ENCODE results near the gene APOM.

The APOM gene

DNA sequence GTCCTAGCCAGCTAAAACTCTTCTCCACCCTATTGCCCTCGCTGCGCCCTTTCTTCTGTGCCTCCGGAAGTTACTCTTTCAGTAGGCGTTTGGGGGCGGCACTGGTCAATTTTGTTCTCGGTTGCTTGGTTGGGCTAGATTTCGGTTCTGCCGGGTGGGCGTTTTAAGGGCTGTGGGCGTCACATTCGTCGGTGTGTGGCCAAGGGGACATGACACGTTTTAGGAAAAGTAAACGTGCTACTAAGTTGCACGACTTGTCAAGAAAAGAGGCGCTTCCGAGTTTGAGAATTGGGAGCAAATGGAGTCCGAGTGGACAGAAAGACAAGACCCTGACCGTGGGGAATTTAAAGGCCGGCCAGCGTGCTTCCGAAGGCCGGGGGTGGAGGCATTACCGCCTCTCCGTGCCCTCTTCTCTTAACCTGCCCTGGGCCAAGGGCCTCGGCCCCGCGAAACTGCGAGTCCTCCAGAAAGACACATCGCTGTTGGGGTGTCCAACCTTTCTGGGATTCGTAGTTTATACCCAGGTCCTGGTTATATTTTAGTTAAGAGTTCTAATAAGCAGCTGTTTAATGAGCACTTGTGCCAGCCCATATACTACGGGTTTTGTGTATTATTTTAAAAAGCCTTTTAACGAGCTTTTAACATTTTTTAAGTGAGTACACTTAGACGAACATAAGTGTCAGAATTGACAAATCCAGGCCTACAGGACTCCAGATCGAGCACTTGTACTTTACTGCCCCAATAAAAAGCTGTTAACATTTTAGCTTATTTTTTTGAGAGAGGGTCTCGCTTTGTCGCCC lies 2.6 kb upstream of the APOM start:
- H3K4me3 ChIP-seq (ENCODE audit: low read length), result peak overlapping the region; percentile 95
- no peak for DNase-seq (ENCODE audit: low read depth, low spot score)

DNA sequence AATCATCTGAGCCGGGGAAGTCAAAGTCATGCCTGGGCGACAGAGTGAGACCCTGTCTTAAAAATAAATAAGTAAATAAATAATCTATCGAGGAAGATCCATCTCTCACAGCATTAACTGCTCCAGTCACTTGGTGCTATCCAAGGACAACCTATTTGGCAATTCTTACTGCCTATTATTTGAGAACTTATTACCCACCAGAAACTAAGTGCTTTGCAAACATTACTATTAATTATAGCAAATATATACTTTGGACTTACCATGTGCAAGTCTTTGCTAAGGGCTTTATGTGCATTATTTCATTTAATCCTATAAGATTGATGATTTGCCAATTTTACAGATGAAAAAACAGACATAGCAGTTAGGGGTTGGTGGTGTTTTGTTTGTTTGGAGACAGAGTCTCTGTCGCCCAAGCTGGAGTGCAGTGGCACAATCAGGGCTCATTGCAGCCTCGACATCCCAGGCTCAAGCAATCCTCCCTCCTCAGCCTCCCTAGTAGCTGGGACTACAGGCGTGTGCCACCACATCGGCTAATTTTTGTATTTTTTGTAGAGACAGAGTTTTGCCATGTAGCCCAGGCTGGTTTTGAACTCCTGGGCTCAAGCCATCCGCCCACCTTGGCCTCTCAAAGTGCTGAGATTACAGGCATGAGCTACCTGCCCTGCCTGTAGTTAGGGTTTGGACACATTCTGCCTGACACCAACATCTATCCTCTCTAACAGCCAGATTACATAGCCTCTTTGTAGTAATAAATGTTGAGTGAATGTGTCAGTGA lies 933 bp upstream of the APOM start:
- H3K4me3 ChIP-seq (ENCODE audit: low read length), result no peak overlapping the region

DNA sequence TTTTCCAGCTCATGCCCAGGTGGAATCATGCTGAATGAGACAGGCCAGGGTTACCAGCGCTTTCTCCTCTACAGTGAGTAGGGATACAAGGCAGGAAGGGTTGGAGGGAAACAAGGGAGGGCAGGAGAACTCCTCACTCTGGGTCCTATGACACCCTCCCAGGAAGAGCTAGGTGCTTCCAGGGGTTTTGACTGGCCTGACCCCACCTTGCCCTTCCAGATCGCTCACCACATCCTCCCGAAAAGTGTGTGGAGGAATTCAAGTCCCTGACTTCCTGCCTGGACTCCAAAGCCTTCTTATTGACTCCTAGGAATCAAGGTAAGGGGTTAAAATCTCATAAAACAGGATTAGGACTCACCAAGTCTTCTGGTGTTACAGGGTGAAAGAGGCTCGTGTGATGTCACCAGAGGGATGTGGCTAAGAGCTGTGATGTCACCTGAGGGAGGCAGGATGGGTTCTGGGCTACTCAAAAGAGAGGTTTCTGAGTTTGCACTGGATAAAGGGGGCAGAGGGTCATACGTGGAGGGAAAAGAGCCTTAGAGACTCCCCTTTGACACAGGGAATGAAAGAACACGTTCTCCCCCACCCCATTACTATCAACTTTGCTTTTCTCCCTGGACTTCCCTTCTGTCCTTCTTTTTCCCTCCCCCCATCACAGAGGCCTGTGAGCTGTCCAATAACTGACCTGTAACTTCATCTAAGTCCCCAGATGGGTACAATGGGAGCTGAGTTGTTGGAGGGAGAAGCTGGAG lies 1.9 kb downstream of the APOM start:
- no peak overlapping the region for H3K4me3 ChIP-seq (ENCODE audit: low read length)
- DNase-seq (ENCODE audit: low read depth, low spot score), result no peak

More for the DNA sequence above, 933 bp upstream of the APOM start:
- DNase-seq (ENCODE audit: low read depth, low spot score), result no peak

DNA sequence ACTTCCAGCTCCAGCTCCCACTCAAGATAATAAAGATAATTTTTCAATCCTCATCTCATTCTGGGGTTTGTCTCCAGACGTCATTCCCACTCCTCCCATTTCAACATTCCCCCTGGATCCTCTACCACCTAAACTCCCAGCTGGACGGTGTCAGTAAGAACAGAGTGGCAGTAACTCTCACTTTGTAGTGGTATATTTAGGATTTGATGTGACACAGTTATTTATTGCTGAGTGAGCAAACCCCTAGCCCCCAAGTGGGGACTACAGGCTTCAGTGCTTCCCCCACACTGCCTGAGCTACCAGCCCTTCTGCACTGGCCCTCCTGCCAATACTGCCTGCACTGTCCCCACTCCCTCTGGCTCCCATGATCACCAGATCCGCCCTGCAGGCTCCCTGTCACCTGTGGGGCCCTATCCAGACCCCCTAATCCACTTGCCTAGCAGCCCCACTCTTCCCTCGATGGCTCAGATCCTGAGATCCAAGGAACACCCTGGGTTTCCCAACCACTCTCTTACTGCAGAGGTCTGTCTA lies 2.5 kb downstream of the APOM start:
- DNase-seq (ENCODE audit: low read depth, low spot score), result no peak

DNA sequence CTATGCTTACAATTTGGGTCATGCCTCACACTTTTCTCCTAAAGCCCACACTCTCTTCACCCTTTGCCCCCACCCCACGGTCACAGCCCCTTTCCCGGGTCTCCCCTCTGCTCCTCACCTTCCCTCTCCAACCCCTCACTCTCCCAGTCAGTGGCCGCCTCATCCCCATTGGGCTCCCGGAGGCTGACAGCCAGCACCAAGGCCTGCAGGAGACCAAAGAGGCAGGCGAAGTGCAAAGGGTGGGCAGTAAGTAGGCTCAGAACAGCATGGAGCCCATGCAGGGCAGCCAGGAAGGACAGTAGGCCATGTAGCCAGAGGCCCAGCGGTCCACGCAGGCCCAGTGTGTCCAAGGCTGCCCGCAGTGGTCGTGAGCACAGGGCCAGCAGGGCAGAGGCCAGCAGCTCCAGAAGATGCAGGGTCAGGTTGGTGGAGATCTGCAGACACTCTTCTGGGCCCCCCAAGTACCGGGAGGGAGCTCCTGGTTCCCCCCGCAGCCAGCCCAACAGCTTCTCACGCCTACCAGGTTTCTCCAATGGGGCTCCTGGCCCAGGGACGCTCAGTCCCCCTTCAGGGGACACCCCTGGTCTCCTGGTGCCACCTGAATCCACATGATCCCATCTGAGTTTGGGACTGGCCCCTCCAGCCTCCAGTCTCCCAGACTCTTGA lies 3.4 kb downstream of the APOM start:
- H3K4me3 ChIP-seq (ENCODE audit: low read length), result peak overlapping the region; percentile 88
- DNase-seq (ENCODE audit: low read depth, low spot score), result no peak

More for the DNA sequence above, 2.5 kb downstream of the APOM start:
- H3K4me3 ChIP-seq (ENCODE audit: low read length), result no peak overlapping the region

DNA sequence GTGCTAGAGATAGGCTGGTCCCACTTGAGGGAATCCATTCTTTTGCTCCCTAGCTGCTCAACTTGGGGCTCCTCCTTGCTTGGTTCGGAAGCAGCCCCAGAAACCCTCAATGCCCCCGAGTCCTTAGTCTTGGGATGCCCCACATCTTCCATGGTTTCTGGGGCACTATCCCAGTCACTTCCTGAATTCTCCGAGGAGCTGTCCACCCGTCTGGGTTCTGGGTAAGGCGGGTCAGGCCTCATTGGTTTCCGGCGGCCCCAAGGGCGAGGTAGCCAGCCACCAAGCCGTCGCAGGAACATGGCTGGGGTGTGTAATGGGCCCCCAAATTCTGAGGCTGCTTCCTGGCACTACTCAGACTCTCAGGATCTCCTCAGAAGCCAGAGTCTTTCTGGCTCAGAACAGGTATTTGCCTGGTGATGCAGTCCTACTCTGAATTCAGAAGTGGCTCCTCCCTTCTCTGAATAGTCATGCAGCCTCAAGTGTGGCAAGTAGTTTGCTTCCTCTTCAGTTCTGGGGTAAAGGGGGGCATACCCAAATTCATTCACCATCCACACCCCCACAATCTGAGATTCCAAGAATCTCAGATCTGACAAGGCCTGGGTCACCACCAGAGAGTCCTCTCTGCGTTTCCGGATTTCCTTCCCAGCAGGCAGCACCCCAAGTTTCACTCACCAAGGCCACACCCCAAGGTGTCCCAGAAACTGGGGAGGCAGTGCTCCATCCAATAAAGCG lies 4.1 kb downstream of the APOM start:
- no peak for DNase-seq (ENCODE audit: low read depth, low spot score)

DNA sequence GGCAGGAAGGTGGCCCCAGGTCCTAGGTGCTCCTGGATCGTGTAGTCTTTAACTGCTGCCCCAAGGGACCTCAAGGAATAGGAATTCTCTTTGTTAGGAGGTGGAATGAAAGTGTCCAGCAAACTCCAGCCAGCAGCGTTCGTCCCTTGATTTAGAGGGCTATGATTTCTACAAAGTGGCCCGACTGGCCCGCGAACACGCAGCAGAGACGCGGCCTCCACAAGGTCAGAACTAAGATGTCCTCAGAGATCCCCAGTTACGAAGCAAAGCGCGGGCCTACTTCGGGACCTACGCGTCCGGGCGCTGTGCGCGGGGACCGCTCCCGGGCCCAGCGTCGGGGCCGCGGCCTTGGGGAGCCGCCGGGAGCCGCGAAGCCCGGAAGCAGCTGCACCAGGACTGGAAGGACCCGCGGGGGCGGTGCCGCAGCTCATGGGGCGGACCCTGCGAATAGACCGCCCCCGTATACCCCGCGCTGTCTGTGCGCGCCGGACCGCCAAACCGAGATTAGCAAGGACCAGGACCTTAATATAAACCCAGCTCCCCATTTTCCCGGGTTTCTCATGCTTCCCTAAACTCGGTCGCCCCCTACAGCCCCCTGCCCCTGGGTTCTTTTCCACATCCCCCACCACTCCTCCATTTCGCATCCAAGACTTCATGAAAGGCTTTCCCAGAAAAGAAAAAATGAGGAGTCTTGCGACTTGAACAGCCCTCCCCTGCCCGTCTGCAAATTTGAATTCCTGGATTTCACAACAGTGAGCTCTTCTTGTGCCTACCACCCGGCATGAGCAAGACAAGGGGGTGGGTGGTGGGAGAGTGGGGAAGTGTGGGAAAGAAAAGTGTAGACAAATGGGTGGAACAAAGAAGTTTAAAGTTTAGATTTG lies 4.9 kb downstream of the APOM start, which contains the start of gene C6orf47:
Gene C6orf47, minus strand, starts transcription at position 398 of the 881 bp plus-strand sequence. CDS start 831 bp downstream, outside the sequence.
- DNase-seq (ENCODE audit: low read depth, low spot score), result peak; percentile 73
- H3K4me3 ChIP-seq (ENCODE audit: low read length), result peak within 1 kb of the TSS; percentile 88

More for the DNA sequence above, 4.1 kb downstream of the APOM start:
- H3K4me3 ChIP-seq (ENCODE audit: low read length), result peak overlapping the region; percentile 88

DNA sequence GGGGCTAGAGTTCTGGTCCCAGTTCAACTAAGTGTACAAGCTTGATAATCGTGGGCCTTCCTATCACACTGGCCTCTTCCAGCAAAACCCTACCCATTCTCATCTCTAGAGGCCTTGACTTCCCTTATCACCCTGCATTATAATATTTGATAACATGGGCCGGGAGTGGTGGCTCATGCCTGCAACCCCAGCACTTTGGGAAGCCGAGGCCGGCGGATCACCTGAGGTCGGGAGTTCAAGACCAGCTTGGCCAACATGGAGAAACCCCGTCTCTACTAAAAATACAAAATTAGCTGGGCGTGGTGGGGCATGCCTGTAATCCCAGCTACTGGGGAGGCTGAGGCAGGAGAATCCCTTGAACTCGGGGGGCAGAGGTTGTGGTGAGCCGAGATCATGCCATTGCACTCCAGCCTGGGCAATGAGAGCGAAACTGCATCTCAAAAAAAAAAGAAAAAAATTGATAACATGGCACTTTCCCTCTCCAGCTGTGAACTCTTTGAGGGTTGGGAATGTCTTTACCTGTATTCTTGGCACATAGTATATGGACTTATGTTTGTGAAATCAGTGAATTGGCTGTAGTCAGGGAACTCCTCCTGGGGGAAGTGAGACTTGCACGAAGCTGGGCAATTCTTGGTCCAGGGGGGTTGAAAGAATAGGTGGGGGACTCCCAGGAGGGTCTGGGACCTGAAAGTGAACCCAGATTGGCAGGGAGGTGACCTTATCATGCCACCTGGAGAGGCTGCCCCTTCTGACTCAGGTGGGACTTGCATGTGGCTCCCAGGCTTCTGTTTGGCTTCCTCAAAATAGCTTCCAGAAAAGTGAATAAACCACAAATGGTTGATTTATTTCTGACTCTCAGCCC lies 5.8 kb downstream of the APOM start:
- no peak for DNase-seq (ENCODE audit: low read depth, low spot score)
- H3K4me3 ChIP-seq (ENCODE audit: low read length), result peak overlapping the region; percentile 88

DNA sequence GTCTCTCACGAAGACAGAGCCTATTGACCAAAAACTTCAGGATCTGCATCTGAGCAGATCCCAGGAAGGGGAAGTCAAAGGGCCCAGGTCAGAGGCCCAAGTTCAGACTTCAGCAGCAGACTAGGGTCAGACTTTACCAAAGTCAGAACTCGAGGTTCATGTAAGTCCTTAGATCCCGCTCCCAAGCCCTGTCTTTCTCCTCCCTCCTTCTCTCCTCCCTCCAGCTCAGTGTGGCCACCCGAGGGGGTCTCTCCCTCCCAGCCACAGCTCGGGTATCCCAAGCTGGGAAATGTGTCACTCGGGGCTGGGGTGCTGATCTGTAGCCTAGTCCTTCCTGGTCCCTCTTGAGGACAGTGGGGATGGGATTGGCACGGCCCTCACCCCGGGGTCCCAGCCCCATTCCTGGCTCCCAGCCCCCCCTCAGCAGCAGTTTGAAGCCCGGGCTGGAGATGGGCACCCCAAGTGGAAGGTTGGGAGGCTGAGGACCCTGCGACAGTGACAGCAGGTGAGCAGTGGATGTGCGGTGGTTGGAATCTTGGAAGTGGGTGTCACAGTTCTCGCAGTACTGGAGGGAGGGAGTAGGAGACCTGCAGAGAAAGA lies 6.5 kb downstream of the APOM start:
- no peak for DNase-seq (ENCODE audit: low read depth, low spot score)
- H3K4me3 ChIP-seq (ENCODE audit: low read length), result no peak overlapping the region

DNA sequence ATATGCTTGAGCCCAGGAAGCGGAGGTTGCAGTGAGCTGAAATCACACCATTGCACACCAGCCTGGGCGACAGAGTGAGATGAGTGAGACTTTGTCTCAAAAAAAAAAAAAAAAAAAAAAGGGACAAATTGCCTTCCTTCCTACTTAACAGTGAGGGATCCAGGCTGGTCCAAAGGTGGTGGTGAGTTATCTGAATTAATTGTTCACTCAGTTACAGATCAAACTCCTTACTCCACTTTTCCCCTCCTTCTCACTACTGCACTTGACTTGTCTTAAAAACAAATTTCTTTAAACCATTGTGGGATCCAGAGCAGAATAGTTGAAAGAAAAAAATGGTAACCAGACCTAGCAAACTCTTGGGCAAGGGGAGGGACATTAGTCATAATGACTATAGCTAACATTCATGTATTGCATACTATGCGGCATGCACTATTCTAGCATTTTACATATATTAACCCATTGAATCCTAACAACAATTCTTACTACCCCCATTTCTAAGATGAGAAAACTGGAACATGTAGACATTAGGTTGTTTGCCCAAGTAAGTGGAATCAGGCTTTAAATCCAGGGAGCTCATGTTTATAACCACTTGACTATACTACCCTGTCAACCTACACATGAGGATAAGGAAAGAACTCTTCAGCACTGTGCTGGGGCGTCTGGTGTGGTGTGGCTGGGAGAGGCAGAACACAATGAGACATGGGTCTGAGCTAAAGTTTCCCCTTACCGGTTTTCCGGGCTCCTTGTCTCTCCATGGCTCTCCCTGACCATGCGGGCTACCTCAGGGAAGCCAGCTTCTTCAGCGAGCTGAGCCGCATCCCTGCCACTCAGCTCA lies 7.6 kb downstream of the APOM start:
- H3K4me3 ChIP-seq (ENCODE audit: low read length), result peak overlapping the region; percentile 98
- no peak for DNase-seq (ENCODE audit: low read depth, low spot score)

DNA sequence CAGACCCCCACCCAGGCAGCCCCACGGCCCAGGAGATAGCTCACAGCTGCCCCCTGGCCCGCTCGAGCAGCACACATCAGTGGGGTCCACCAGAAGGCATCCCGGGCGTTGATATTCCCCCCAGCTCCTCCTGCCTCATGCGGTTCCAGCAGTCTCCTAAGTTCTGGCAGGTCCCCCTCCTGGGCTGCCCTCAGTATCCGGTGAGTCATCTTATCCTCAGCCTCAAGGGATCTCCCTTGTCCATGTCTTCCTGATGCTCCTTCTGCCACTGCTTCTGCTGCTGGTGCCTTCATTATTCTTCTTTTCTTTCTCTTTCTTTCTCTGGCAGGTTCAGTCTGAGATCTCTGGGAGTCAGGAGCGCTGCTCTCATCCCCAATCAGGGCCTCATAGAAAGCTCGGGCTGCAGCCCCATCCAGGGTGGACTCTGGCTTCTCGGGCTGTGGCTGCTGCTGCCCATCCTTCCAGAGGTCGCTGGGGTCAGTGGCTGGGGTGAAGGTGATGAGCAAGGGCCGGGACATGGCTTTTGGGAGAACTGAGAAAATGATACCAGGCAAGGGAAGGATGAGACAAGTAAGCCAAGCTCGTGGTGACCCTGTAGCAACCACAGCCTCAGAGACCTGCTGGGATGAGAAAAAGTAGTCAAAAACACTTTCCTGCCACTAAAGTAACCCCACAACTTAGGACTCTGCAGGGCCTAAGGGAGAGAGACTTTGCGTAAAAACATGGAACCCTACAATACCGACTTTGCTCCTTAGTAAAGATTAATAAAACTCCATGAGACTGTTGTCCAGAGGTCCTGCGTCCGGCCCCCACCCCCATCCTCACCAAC lies 8.5 kb downstream of the APOM start:
- peak overlapping the region; percentile 98 for H3K4me3 ChIP-seq (ENCODE audit: low read length)
- DNase-seq (ENCODE audit: low read depth, low spot score), result no peak

DNA sequence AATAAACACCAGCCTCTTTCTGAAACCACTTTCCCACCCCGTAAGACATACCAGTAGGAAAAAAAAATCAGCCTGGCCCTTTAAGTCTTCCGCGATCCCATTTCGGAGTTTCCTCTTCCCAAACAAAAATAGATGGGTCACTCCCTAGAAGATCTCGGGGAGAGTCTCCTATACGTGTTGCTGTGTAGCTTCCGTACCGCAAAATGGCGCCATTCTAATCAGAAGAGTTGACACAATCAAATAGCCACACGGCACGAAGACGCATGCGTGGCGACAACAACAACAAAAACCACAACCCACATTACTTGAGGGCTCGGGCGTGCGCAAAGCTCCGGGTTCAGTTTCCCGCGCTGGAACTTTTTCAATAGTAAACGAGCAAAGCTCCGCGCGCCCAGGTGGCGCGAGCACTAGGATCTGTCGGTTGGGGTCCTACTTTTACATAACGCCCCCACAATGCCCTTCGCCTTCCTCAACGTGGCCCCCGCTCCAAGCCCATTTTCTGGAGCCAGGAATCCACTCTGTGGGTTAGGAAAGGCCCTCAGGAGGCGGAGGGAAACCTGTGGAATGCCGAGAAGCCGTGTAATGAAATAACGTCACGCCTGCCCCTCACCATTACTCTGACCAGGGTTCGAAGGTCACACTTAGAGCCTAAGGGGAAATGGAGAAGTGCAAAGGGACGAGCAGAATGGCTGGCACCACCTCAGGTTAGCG lies 9.3 kb downstream of the APOM start, which contains the start of gene GPANK1:
Gene GPANK1, minus strand, starts transcription at position 208 of the 711 bp plus-strand sequence. CDS start 519 bp downstream, outside the sequence.
- peak; percentile 99 for DNase-seq (ENCODE audit: low read depth, low spot score)
- H3K4me3 ChIP-seq (ENCODE audit: low read length), result peak within 1 kb of the TSS; percentile 98

DNA sequence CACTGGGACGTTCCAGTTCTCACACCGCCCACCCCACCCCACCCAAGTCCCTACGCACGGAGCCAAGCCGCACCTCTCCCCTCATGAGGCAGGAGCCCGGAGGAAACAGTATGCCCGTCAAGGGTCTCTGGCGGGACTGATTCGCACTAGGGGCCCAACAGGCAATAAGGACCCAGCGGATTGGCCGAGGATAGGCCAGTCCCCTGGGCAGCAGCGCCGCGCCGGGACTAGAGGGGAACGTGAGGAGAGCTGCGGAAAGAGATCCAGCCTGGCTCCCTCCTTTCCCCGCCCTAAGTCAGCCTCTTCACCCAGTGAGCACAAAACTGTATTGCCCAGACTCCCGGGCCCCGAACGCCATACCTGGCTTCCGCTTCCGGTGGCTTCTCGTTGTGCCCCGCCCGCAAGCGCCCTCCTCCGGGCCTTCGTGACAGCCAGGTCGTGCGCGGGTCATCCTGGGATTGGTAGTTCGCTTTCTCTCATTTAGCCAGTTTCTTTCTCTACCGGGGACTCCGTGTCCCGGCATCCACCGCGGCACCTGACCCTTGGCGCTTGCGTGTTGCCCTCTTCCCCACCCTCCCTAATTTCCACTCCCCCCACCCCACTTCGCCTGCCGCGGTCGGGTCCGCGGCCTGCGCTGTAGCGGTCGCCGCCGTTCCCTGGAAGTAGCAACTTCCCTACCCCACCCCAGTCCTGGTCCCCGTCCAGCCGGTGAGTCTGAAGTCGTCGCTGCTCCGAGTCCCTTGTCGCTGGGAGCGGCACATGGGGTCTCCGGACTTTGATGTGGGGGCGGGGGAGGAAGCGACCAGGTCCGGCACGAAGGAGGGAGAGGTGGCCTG lies 10.0 kb downstream of the APOM start, which contains the start of gene CSNK2B:
Gene CSNK2B, plus strand, starts transcription at position 580 of the 836 bp plus-strand sequence. CDS start 752 bp downstream, outside the sequence.
- peak; percentile 98 for DNase-seq (ENCODE audit: low read depth, low spot score)
- peak within 1 kb of the TSS; percentile 98 for H3K4me3 ChIP-seq (ENCODE audit: low read length)
